H9 (cell line): ENCODE results near the gene CD80. TPM values are rescaled to one million over a fixed set of nuclear protein-coding genes. Genes with fewer than 3 reads are reported as not detected.

Source experiments
- DNase-seq: peaks from one replicate; pipeline ENCODE4 v3.0.0-alpha.2; 2017
- H2AFZ ChIP-seq: one replicate; pipeline ENCODE4 v1.6.1; 2013; ENCODE audit warnings: mild to moderate bottlenecking, low read length, control low read depth, moderate library complexity
- H2AK5ac ChIP-seq: 2 replicates; pipeline ENCODE4 v1.6.1; 2013; ENCODE audit warnings: low read length, control low read depth, mixed read lengths; ENCODE audit not compliant: insufficient read length
- H2BK120ac ChIP-seq: one replicate; pipeline ENCODE4 v1.6.1; 2013; ENCODE audit warnings: low read depth, mild to moderate bottlenecking, low read length, control low read depth, inconsistent platforms; ENCODE audit not compliant: poor library complexity, severe bottlenecking
- H2BK12ac ChIP-seq: 2 replicates; pipeline ENCODE4 v1.6.1; 2013; ENCODE audit warnings: low read length, control low read depth, mixed read lengths, low read depth; ENCODE audit not compliant: insufficient read length
- H2BK15ac ChIP-seq: 2 replicates; pipeline ENCODE4 v1.6.1; 2013; ENCODE audit warnings: low read depth, low read length, control low read depth
- H2BK20ac ChIP-seq: one replicate; pipeline ENCODE4 v1.6.1; 2013; ENCODE audit warnings: low read depth, mild to moderate bottlenecking, low read length, control low read depth, inconsistent platforms; ENCODE audit not compliant: poor library complexity, severe bottlenecking
- H2BK5ac ChIP-seq: 2 replicates; pipeline ENCODE4 v1.6.1; 2013; ENCODE audit warnings: low read length, control low read depth, mixed read lengths; ENCODE audit not compliant: insufficient read length
- H3K14ac ChIP-seq: 2 replicates; pipeline ENCODE4 v1.6.1; 2013; ENCODE audit warnings: low read length, control low read depth; ENCODE audit not compliant: insufficient read depth
- H3K18ac ChIP-seq: 2 replicates; pipeline ENCODE4 v1.6.1; 2013; ENCODE audit warnings: low read depth, mild to moderate bottlenecking, mixed read lengths, low read length, control low read depth; ENCODE audit not compliant: insufficient read length
- H3K23ac ChIP-seq: 2 replicates; pipeline ENCODE4 v1.6.1; 2013; ENCODE audit warnings: low read length, control low read depth, mixed read lengths, low read depth; ENCODE audit not compliant: insufficient read length
- H3K23me2 ChIP-seq: 2 replicates; pipeline ENCODE4 v1.6.1; 2013; ENCODE audit warnings: low read depth, mild to moderate bottlenecking, mixed read lengths, low read length, control low read depth; ENCODE audit not compliant: insufficient read length, poor library complexity, severe bottlenecking
- H3K27ac ChIP-seq: 2 replicates; pipeline ENCODE4 v1.5.1; 2013; ENCODE audit warnings: low read length, control low read depth, mixed read lengths, low read depth; ENCODE audit not compliant: insufficient read length
- H3K27me3 ChIP-seq: 2 replicates; pipeline ENCODE4 v1.6.1; 2013; ENCODE audit warnings: low read length, control low read depth, inconsistent platforms; ENCODE audit not compliant: insufficient read depth
- H3K4ac ChIP-seq: 2 replicates; pipeline ENCODE4 v1.6.1; 2013; ENCODE audit warnings: low read depth, mild to moderate bottlenecking, control low read depth, inconsistent platforms, low read length, moderate library complexity
- H3K4me1 ChIP-seq: 2 replicates; pipeline ENCODE4 v1.6.1; 2013; ENCODE audit warnings: low read length, control low read depth, inconsistent platforms; ENCODE audit not compliant: insufficient read depth
- H3K4me2 ChIP-seq: 2 replicates; pipeline ENCODE4 v1.6.1; 2013; ENCODE audit warnings: low read length, control low read depth, mixed read lengths; ENCODE audit not compliant: insufficient read length, insufficient read depth
- H3K56ac ChIP-seq: 2 replicates; pipeline ENCODE4 v1.6.1; 2013; ENCODE audit warnings: low read depth, mild to moderate bottlenecking, mixed read lengths, low read length, control low read depth; ENCODE audit not compliant: insufficient read length
- H3K79me1 ChIP-seq: 2 replicates; pipeline ENCODE4 v1.6.1; 2013; ENCODE audit warnings: low read depth, mild to moderate bottlenecking, moderate library complexity, low read length, control low read depth, inconsistent platforms; ENCODE audit not compliant: insufficient read depth, poor library complexity, severe bottlenecking
- H3K79me2 ChIP-seq: 2 replicates; pipeline ENCODE4 v1.6.1; 2013; ENCODE audit warnings: low read length, control low read depth, inconsistent platforms; ENCODE audit not compliant: insufficient read depth
- H3K9ac ChIP-seq: 2 replicates; pipeline ENCODE4 v1.6.1; 2013; ENCODE audit warnings: low read length, control low read depth, mixed read lengths; ENCODE audit not compliant: insufficient read length; ENCODE audit errors: extremely low read depth
- H3K9me3 ChIP-seq: one replicate; pipeline ENCODE4 v1.6.1; 2013; ENCODE audit warnings: low read depth, low read length, inconsistent platforms; ENCODE audit not compliant: control insufficient read depth
- H3T11ph ChIP-seq: one replicate; pipeline ENCODE4 v1.6.1; 2013; ENCODE audit warnings: mild to moderate bottlenecking, low read length, control low read depth, inconsistent platforms
- H4K20me1 ChIP-seq: one replicate; pipeline ENCODE4 v1.6.1; 2013; ENCODE audit not compliant: control insufficient read depth, insufficient read length, insufficient read depth
- H4K5ac ChIP-seq: 2 replicates; pipeline ENCODE4 v1.6.1; 2013; ENCODE audit warnings: low read depth, mild to moderate bottlenecking, mixed read lengths, low read length, control low read depth; ENCODE audit not compliant: insufficient read length
- H4K8ac ChIP-seq: replicated peaks from 2 replicates; pipeline ENCODE4 v1.6.1; 2013; ENCODE audit warnings: low read length, control low read depth, mixed read lengths, low read depth; ENCODE audit not compliant: insufficient read length
- H4K91ac ChIP-seq: 2 replicates; pipeline ENCODE4 v1.6.1; 2013; ENCODE audit warnings: low read depth, mild to moderate bottlenecking, moderate library complexity, mixed read lengths, low read length, control low read depth; ENCODE audit not compliant: insufficient read length
- H3K27ac Mint-ChIP-seq, 3 experiments: 2 replicates in 2 of 3; 3 replicates in 1 of 3; pipeline ENCODE4 v1.8.0; 2020 to 2021; ENCODE audit warnings: mixed read lengths in 3 of 3, mild to moderate bottlenecking in 1 of 3, moderate library complexity in 1 of 3
- H3K27me3 Mint-ChIP-seq: 2 replicates; pipeline ENCODE4 v1.8.0; 2021; ENCODE audit warnings: low read depth, mild to moderate bottlenecking, moderate library complexity, mixed read lengths
- H3K36me3 Mint-ChIP-seq, 3 experiments: 2 replicates in 2 of 3; 3 replicates in 1 of 3; pipeline ENCODE4 v1.8.0; 2020 to 2021; ENCODE audit warnings: low read depth in 3 of 3, mixed read lengths in 3 of 3; ENCODE audit not compliant: insufficient read depth in 1 of 3
- H3K4me1 Mint-ChIP-seq, 2 experiments: 2 replicates each; pipeline ENCODE4 v1.8.0; 2020; ENCODE audit warnings: mixed read lengths in 2 of 2
- H3K4me3 Mint-ChIP-seq, 2 experiments: 2 replicates in 1 of 2; 3 replicates in 1 of 2; pipeline ENCODE4 v1.8.0; 2020 to 2021; ENCODE audit warnings: mild to moderate bottlenecking in 2 of 2, mixed read lengths in 2 of 2, moderate library complexity in 1 of 2
- H3K9me3 Mint-ChIP-seq, 2 experiments: 2 replicates in 1 of 2; 3 replicates in 1 of 2; pipeline ENCODE4 v1.8.0; 2020; ENCODE audit warnings: mild to moderate bottlenecking in 2 of 2, mixed read lengths in 2 of 2, moderate library complexity in 1 of 2
- CTCF ChIP-seq: fragments of 200-600 bp; sonication (generic); conservative IDR thresholded peaks from 3 replicates; pipeline ENCODE4 v1.8.0; 2021; ENCODE audit warnings: antibody characterized with exemption, mild to moderate bottlenecking
- WGBS: extraction: QIAGEN DNeasy Blood & Tissue Kit; methylation state at CpG from one replicate; pipeline ENCODE4 v1.1.7; 2013; ENCODE audit warnings: missing lambda C conversion rate, low lambda C conversion rate, mixed read lengths; ENCODE audit not compliant: insufficient read length; ENCODE audit errors: extremely low coverage; 5-methylcytosine and 5-hydroxymethylcytosine counted together
- total RNA-seq: library from RNA; stranded (reverse); gene quantifications from 2 replicates; pipeline ENCODE4 v1.2.1, GENCODE V29; 2021

CD80 gene
- total RNA-seq, 1 experiment from 2014 or later: not detected

GRCh38 chr3:119602676-119603075 is 43.3 kb upstream of the CD80 start:
- no peak overlapping the region for H4K5ac ChIP-seq
- no peak overlapping the region for H2AFZ ChIP-seq
- H3K14ac ChIP-seq: no peak overlapping the region
- no peak overlapping the region for H2AK5ac ChIP-seq
- H2BK20ac ChIP-seq: no peak overlapping the region
- H4K91ac ChIP-seq: no peak overlapping the region
- Mint-ChIP-seq H3K36me3 (no peaks in the 10 kb centered on the region), H3K27ac (no peak overlapping the region; a peak in 1 of 7 replicates), H3K4me3 (no peak overlapping the region), H3K4me1 (peaks cover 10 to 15% of the 10 kb centered on the region in 2 experiments), H3K27me3 (no peaks in the 10 kb centered on the region), H3K9me3 (no peaks in the 10 kb centered on the region)
- no peak overlapping the region for H2BK15ac ChIP-seq
- no peaks in the 10 kb centered on the region for H4K20me1 ChIP-seq
- H3K18ac ChIP-seq: no peak overlapping the region
- no peak overlapping the region for H4K8ac ChIP-seq
- no peak overlapping the region for H2BK120ac ChIP-seq
- H3K4ac ChIP-seq: no peak overlapping the region
- WGBS: no CpG with 5 or more reads among the region's 1 CpG
- no peaks in the 10 kb centered on the region; the same call in 1 of the 2 replicates for H3K4me1 ChIP-seq
- H3K4me2 ChIP-seq: no peak overlapping the region
- no peak for TF ChIP-seq CTCF
- no peaks in the 10 kb centered on the region for H3K79me1 ChIP-seq
- no peak overlapping the region for H3K27ac ChIP-seq
- no peak overlapping the region for H2BK12ac ChIP-seq
- H3K23ac ChIP-seq: no peak overlapping the region
- DNase-seq: no peak
- no peak overlapping the region for H2BK5ac ChIP-seq
- H3K56ac ChIP-seq: no peak overlapping the region
- no peak overlapping the region for H3K9ac ChIP-seq
- no peaks in the 10 kb centered on the region for H3K9me3 ChIP-seq
- H3K23me2 ChIP-seq: no peaks in the 10 kb centered on the region
- no peak overlapping the region for H3T11ph ChIP-seq
- no peaks in the 10 kb centered on the region for H3K27me3 ChIP-seq
- H3K79me2 ChIP-seq: no peaks in the 10 kb centered on the region
